ENCODE measurements around the gene BCDIN3D.

Gene BCDIN3D

GRCh38 chr12:49818241-49818895, 24.5 kb downstream of the BCDIN3D start:
- DNase-seq: no peak

GRCh38 chr12:49813131-49813530, 29.8 kb downstream of the BCDIN3D start:
- no peak for DNase-seq

GRCh38 chr12:49811961-49812401, 30.9 kb downstream of the BCDIN3D start:
- no peak for DNase-seq

GRCh38 chr12:49811136-49811535, 31.8 kb downstream of the BCDIN3D start:
- DNase-seq: no peak

- no peak for DNase-seq
These were observed 33.0 kb downstream of the BCDIN3D start for GRCh38 chr12:49809906-49810389.

- DNase-seq: no peak
These were observed 33.5 kb downstream of the BCDIN3D start for GRCh38 chr12:49809381-49809905.

GRCh38 chr12:49808686-49809380, 34.1 kb downstream of the BCDIN3D start:
- DNase-seq: no peak

- no peak for DNase-seq
These were observed 34.8 kb downstream of the BCDIN3D start for GRCh38 chr12:49807991-49808580.

GRCh38 chr12:49806877-49807276, 36.0 kb downstream of the BCDIN3D start:
- DNase-seq: no peak

GRCh38 chr12:49806321-49806813, 36.5 kb downstream of the BCDIN3D start:
- DNase-seq: no peak

GRCh38 chr12:49805409-49805808, 37.5 kb downstream of the BCDIN3D start:
- no peak for DNase-seq

- DNase-seq: no peak
These were observed 38.1 kb downstream of the BCDIN3D start for GRCh38 chr12:49804821-49805220.

GRCh38 chr12:49803693-49804450, 39.0 kb downstream of the BCDIN3D start:
- no peak for DNase-seq

GRCh38 chr12:49801141-49802063, 41.5 kb downstream of the BCDIN3D start:
- no peak for DNase-seq

GRCh38 chr12:49800421-49801140, 42.3 kb downstream of the BCDIN3D start:
- DNase-seq: no peak

GRCh38 chr12:49798934-49799333, 44.0 kb downstream of the BCDIN3D start:
- no peak for DNase-seq

GRCh38 chr12:49798248-49798647, 44.7 kb downstream of the BCDIN3D start:
- no peak for DNase-seq

- DNase-seq: no peak
These were observed 45.5 kb downstream of the BCDIN3D start for GRCh38 chr12:49797449-49797776.

- DNase-seq: no peak
These were observed 46.1 kb downstream of the BCDIN3D start for GRCh38 chr12:49796606-49797448.

GRCh38 chr12:49796155-49796554, 46.8 kb downstream of the BCDIN3D start:
- DNase-seq: no peak

All from CD4-positive, alpha-beta T cell treated with Interleukin-12 subunit alpha and Interleukin-12 subunit beta, for 1 hour (primary cell).